Epithelial cell of proximal tubule (primary cell): ENCODE data around the gene USP21. TPM values are rescaled to one million over a fixed set of nuclear protein-coding genes. Genes with fewer than 3 reads are reported as not detected.

Experiments used
- DNase-seq: peaks from one replicate; pipeline ENCODE4 v3.0.0-alpha.2; 2011; ENCODE audit warnings: low read depth
- H3K4me3 ChIP-seq: 2 replicates; pipeline ENCODE4 v1.5.1; 2011; ENCODE audit warnings: low read depth, mild to moderate bottlenecking, low read length
- total RNA-seq: library from RNA; depleted of rRNA; stranded (reverse); fragments of >200 nt; gene quantifications from 2 replicates; pipeline ENCODE4 v1.2.3, GENCODE V29; 2015
- TF ChIP-seq, protein P1 (sequence below): conservative IDR thresholded peaks from 2 replicates; pipeline ENCODE4 v1.5.1; 2012; ENCODE audit warnings: low read depth, mild to moderate bottlenecking, low read length

USP21 gene
- total RNA-seq, 1 donor from 2014 or later: 20.6 TPM

DNA sequence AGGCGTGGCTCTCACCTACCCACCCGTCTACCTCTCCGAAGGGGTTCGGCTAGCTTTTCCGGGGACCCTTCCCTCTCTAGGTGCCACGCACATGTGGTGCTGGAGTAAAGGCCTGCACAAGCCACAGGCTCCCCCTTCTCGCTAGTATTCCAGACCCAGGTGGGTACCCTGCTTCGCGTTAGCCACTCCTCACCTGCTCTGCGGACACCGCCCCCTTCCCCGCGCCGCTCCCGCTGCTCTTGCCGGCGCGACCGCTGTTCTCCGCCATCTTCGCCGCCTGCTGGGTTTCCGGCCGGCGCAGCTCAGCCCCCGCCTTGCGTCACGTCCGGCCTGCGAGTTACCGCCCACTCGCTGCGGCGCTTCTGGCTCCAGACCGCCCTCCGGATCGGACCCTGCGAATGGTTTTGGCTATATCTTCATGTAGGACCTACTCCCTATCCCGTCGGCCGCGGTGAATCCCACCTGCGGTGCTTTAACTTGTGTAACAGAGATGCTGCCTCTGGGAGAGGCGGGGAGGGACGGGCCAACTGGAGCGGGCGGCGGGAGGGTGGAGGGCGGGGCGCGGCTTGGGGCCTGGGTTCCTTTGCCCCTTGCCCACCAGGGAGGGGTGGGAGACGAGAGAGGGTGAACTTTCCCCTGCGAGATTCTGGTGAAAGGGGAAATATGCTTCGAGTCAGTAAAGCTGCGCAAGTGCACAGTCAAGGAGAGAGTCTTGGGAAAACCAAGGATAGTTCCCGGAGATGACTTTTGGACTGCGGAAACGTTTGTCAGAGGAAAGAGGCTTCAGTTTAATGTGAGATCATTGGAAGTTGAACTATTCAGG, 41.3 kb upstream of the USP21 start, which contains the start of the genes NIT1 and PFDN2:
TSS of gene NIT1 (plus strand) at position 347 of the 823 bp plus-strand sequence. CDS start at position 419, 72 bp downstream.
TSS of gene PFDN2 (minus strand) at position 279 of the 823 bp plus-strand sequence. CDS start at position 268, 11 bp downstream.
- no peak for DNase-seq
- H3K4me3 ChIP-seq: peak within 1 kb of the TSS; percentile 86
- TF ChIP-seq, protein P1, sequence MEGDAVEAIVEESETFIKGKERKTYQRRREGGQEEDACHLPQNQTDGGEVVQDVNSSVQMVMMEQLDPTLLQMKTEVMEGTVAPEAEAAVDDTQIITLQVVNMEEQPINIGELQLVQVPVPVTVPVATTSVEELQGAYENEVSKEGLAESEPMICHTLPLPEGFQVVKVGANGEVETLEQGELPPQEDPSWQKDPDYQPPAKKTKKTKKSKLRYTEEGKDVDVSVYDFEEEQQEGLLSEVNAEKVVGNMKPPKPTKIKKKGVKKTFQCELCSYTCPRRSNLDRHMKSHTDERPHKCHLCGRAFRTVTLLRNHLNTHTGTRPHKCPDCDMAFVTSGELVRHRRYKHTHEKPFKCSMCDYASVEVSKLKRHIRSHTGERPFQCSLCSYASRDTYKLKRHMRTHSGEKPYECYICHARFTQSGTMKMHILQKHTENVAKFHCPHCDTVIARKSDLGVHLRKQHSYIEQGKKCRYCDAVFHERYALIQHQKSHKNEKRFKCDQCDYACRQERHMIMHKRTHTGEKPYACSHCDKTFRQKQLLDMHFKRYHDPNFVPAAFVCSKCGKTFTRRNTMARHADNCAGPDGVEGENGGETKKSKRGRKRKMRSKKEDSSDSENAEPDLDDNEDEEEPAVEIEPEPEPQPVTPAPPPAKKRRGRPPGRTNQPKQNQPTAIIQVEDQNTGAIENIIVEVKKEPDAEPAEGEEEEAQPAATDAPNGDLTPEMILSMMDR: no peak

DNA sequence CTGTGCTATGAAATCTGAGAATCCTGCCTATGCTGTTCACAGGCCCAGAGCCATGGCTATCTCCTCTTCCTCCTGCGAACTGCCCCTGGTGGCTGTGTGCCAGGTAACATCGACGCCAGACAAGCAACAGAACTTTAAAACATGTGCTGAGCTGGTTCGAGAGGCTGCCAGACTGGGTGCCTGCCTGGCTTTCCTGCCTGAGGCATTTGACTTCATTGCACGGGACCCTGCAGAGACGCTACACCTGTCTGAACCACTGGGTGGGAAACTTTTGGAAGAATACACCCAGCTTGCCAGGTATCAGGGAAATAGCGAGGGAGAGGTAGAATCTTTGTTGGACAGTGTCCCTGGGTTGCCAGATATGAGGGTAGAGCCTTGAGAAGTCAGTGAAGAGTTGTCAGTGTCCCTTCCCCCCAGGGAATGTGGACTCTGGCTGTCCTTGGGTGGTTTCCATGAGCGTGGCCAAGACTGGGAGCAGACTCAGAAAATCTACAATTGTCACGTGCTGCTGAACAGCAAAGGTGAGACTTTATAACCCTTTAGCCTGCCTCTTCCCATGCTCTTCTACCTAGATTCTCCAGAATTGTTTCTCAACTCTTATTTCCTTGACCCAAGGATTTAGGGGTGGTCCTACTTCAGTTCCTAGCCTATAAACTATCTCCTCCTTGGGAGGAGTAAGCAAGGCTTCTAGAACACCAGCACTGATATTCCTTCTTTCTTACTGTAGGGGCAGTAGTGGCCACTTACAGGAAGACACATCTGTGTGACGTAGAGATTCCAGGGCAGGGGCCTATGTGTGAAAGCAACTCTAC, 40.0 kb upstream of the USP21 start:
- TF ChIP-seq, protein P1: peak; percentile 54
- H3K4me3 ChIP-seq: peak overlapping the region; percentile 86
- DNase-seq: peak; percentile 71

DNA sequence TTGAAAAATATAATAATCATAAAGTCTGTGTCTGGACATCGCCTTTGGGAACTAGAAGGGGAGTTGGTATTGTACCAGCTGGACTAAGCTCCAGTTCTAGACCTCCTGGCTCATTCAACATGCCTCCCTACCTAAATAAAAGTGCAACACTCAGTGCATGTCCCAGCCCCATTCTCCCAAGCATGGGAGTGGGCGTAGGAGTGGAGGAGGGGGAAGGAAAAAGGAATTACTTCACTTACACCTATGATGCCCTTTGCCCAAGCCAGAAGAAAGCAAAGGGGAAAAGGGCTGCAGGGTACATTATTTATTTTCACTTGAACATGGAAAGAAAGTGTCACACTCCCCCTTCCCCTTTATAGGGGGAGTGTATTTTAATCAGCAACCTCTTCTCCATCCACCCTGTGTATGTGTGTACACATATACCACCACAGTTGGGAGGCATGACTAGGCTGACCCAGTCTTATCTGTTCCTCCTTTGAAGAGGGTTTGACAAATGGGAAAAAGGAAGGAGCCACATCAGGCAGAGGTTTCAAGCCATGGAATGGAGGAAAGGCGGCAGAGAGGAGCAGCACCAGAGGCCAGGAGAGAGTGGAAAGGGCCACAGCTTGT, 38.2 kb upstream of the USP21 start:
- H3K4me3 ChIP-seq: no peak overlapping the region
- TF ChIP-seq, protein P1: no peak

DNA sequence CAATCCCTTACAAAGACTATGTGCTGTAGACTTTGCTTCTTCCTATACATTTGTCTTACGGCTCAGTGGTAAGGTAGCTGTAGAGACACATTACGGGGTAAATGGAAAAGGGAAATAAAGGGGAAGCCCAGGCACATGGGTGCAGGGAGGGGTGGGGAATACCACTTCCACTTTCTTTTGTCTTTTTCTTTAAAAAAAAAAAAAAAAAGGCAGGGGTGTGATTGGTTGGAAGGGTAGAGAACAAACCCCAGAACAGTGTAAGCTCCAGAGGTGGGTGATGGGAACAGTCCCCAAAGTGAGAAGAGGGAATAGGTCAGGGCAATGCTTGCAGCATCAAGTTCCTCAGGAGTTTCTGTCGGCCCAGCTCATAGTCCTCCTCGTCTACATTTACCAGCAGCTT, 37.5 kb upstream of the USP21 start:
- DNase-seq: no peak
- TF ChIP-seq, protein P1: no peak
- H3K4me3 ChIP-seq: no peak overlapping the region

More for the DNA sequence above, 38.2 kb upstream of the USP21 start:
- no peak for DNase-seq

DNA sequence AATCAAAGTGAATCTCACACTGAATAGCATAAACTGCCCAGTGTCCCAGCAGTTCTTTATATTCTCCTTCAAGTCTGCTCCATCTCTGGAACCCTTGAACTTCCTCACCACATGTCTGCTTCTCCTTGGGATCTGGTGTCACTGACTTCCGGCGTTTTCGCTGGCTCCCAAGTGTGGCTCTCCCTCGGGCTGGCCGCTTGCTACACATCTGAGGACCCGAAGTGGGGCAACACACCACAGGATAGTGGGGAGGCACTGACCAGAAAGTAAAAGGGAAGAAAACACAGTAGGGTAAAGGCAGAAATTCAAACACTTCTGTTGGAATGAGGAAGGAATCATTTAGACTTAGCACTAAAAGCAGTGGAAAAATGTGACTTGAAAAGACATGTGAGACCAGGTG, 36.3 kb upstream of the USP21 start:
- TF ChIP-seq, protein P1: no peak

DNA sequence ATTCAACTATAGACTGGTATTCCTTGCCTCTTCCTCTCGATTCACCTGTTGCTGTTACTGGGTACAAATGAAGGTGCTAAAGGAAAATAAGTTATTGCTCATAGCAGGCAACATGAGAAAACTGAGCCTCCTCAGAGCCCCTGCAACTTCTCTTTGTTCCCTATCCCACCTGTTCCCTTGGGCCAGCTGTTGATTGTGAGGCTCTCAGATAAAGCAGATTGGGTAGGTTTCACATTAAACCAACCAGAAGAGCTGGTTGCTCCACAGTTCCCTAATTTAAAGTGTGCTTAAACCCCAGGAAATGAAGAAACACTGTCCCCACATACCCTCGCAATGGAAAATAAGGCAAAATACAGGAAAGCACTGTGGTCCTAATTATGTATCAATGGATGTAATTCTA, 31.7 kb upstream of the USP21 start:
- DNase-seq: no peak
- TF ChIP-seq, protein P1: no peak
- H3K4me3 ChIP-seq: no peak overlapping the region

More for the DNA sequence above, 36.3 kb upstream of the USP21 start:
- H3K4me3 ChIP-seq: no peak overlapping the region
- no peak for DNase-seq
